ENCODE measurements around the gene ORC3.

GRCh38 chr6:87653074-87653962 lies 63.4 kb downstream of the ORC3 start:
- TF ChIP-seq CTCF (IDR thresholded peaks at IDR 0.05), result no peak
- no peak for TF ChIP-seq POLR2A (IDR thresholded peaks at IDR 0.05)

Measured in adrenal gland (tissue), 5 donors.